ENCODE results near the gene ANTXR2. TPM values are rescaled to one million over a fixed set of nuclear protein-coding genes. Genes with fewer than 3 reads are reported as not detected.

Gene ANTXR2
- total and polyA plus RNA-seq, 2 donors from 2014 or later = 10.6 to 33.1 TPM

GRCh38 chr4:79935274-79935673 is 137.8 kb downstream of the ANTXR2 start:
- no peaks in the 10 kb centered on the region for H3K4me1 ChIP-seq (ENCODE audit: control insufficient read depth in 2 of 3, insufficient read depth in 2 of 3, low read depth in 1 of 3, low read length in 3 of 3)
- no peaks in the 10 kb centered on the region for H3K27me3 ChIP-seq (ENCODE audit: control insufficient read depth, insufficient read depth, low read length)
- H3K9me3 ChIP-seq (ENCODE audit: control insufficient read depth in 2 of 3, insufficient read depth in 1 of 3, low read length in 3 of 3) = no peaks in the 10 kb centered on the region
- intact Hi-C loops (cut with DNase I) = no loop called here
- FAIRE-seq = no peak
- H3K27ac ChIP-seq (ENCODE audit: low read depth in 2 of 2, low read length in 2 of 2) = no peak overlapping the region
- TF ChIP-seq, protein P1, sequence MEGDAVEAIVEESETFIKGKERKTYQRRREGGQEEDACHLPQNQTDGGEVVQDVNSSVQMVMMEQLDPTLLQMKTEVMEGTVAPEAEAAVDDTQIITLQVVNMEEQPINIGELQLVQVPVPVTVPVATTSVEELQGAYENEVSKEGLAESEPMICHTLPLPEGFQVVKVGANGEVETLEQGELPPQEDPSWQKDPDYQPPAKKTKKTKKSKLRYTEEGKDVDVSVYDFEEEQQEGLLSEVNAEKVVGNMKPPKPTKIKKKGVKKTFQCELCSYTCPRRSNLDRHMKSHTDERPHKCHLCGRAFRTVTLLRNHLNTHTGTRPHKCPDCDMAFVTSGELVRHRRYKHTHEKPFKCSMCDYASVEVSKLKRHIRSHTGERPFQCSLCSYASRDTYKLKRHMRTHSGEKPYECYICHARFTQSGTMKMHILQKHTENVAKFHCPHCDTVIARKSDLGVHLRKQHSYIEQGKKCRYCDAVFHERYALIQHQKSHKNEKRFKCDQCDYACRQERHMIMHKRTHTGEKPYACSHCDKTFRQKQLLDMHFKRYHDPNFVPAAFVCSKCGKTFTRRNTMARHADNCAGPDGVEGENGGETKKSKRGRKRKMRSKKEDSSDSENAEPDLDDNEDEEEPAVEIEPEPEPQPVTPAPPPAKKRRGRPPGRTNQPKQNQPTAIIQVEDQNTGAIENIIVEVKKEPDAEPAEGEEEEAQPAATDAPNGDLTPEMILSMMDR (IDR thresholded peaks at IDR 0.05; ENCODE audit: borderline replicate concordance, extremely low read depth, insufficient read depth) = no peak
- H3K9ac ChIP-seq (ENCODE audit: low read length in 3 of 3) = no peak overlapping the region
- DNase-seq = peak in 2 of 5 donors; percentile 61 to 67
- H3K36me3 ChIP-seq (ENCODE audit: control insufficient read depth in 2 of 3, insufficient read depth in 3 of 3, low read length in 3 of 3) = no peaks in the 10 kb centered on the region
- no peak overlapping the region for H3K4me3 ChIP-seq (ENCODE audit: low read length in 3 of 3)

GRCh38 chr4:79934660-79935059 is 138.4 kb downstream of the ANTXR2 start:
- H3K27me3 ChIP-seq (ENCODE audit: control insufficient read depth, insufficient read depth, low read length) = no peaks in the 10 kb centered on the region
- no peak overlapping the region for H3K4me3 ChIP-seq (ENCODE audit: low read length in 3 of 3)
- DNase-seq (no peak), FAIRE-seq (no peak)
- H3K9ac ChIP-seq (ENCODE audit: low read length in 3 of 3) = no peak overlapping the region
- H3K36me3 ChIP-seq (ENCODE audit: control insufficient read depth in 2 of 3, insufficient read depth in 3 of 3, low read length in 3 of 3) = no peaks in the 10 kb centered on the region
- no peak overlapping the region for H3K27ac ChIP-seq (ENCODE audit: low read depth in 2 of 2, low read length in 2 of 2)
- TF ChIP-seq, protein P1 (IDR thresholded peaks at IDR 0.05; ENCODE audit: borderline replicate concordance, extremely low read depth, insufficient read depth) = no peak
- no peaks in the 10 kb centered on the region for H3K9me3 ChIP-seq (ENCODE audit: control insufficient read depth in 2 of 3, insufficient read depth in 1 of 3, low read length in 3 of 3)
- no peaks in the 10 kb centered on the region for H3K4me1 ChIP-seq (ENCODE audit: control insufficient read depth in 2 of 3, insufficient read depth in 2 of 3, low read depth in 1 of 3, low read length in 3 of 3)
- intact Hi-C loops (cut with DNase I) = no loop called here

DNA sequence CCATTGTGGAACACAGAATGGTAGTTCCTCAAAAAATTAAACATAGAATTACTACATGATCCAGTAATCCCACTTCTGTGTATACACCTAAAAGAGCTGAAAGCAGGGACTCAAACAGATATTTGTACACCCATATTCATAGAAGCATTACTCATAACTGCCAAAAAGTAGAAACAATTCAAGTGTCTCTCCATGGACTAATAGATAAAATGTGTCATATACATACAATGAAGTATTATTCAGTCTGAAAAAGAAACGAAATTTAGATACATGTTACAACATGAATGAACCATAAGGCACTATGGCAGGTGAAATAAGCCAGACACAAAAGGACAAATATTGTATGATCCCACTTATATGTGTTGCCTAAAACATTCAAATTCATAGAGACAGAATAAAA is 145.1 kb downstream of the ANTXR2 start:
- Histone ChIP-seq H3K9me3 (ENCODE audit: control insufficient read depth in 2 of 3, insufficient read depth in 1 of 3, low read length in 3 of 3) (no peaks in the 10 kb centered on the region), H3K4me1 (ENCODE audit: control insufficient read depth in 2 of 3, insufficient read depth in 2 of 3, low read depth in 1 of 3, low read length in 3 of 3) (no peaks in the 10 kb centered on the region), H3K27ac (ENCODE audit: low read depth in 2 of 2, low read length in 2 of 2) (no peak overlapping the region), H3K27me3 (ENCODE audit: control insufficient read depth, insufficient read depth, low read length) (no peaks in the 10 kb centered on the region), H3K4me3 (ENCODE audit: low read length in 3 of 3) (no peak overlapping the region), H3K9ac (ENCODE audit: low read length in 3 of 3) (no peak overlapping the region), H3K36me3 (ENCODE audit: control insufficient read depth in 2 of 3, insufficient read depth in 3 of 3, low read length in 3 of 3) (no peaks in the 10 kb centered on the region)
- intact Hi-C loops (cut with DNase I) = no loop called here
- FAIRE-seq = no peak
- TF ChIP-seq, protein P1 (IDR thresholded peaks at IDR 0.05; ENCODE audit: borderline replicate concordance, extremely low read depth, insufficient read depth) = no peak
- no peak for DNase-seq

DNA sequence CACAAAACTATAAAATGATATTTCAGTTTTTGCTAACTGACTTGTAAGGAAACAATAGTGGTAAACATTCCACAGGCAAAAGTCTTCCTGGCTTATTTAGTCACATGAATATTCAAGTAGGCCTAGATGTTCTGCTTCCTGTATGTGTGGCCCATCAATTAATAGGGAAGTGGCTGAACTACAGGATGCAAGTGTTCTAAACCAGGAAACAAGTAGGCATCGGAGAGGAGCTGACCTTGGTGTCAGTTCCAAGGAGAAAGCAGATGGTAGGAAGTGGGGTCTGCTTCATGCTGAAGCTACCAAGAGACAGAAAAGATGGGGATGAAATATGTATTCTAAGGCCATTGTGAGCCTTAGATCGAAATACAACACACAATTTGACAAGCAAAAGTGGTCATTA is 149.7 kb downstream of the ANTXR2 start:
- TF ChIP-seq, protein P1 (IDR thresholded peaks at IDR 0.05; ENCODE audit: borderline replicate concordance, extremely low read depth, insufficient read depth) = no peak
- Histone ChIP-seq H3K36me3 (ENCODE audit: control insufficient read depth in 2 of 3, insufficient read depth in 3 of 3, low read length in 3 of 3) (no peaks in the 10 kb centered on the region), H3K4me1 (ENCODE audit: control insufficient read depth in 2 of 3, insufficient read depth in 2 of 3, low read depth in 1 of 3, low read length in 3 of 3) (no peaks in the 10 kb centered on the region), H3K27me3 (ENCODE audit: control insufficient read depth, insufficient read depth, low read length) (no peaks in the 10 kb centered on the region), H3K9ac (ENCODE audit: low read length in 3 of 3) (no peak overlapping the region), H3K27ac (ENCODE audit: low read depth in 2 of 2, low read length in 2 of 2) (no peak overlapping the region), H3K9me3 (ENCODE audit: control insufficient read depth in 2 of 3, insufficient read depth in 1 of 3, low read length in 3 of 3) (no peaks in the 10 kb centered on the region), H3K4me3 (ENCODE audit: low read length in 3 of 3) (no peak overlapping the region)
- intact Hi-C loops (cut with DNase I) = no loop called here
- DNase-seq = peak in 1 of 5 donors; percentile 13
- FAIRE-seq = no peak
